Fibroblast of skin of left quadriceps (primary cell): ENCODE results near the gene ADAMTS19.

Source experiments
- DNase-seq, 2 experiments: peaks; one replicate each; pipeline ENCODE4 v3.0.0-alpha.2; 2013; ENCODE audit warnings: low read depth in 2 of 2

Gene ADAMTS19

DNA sequence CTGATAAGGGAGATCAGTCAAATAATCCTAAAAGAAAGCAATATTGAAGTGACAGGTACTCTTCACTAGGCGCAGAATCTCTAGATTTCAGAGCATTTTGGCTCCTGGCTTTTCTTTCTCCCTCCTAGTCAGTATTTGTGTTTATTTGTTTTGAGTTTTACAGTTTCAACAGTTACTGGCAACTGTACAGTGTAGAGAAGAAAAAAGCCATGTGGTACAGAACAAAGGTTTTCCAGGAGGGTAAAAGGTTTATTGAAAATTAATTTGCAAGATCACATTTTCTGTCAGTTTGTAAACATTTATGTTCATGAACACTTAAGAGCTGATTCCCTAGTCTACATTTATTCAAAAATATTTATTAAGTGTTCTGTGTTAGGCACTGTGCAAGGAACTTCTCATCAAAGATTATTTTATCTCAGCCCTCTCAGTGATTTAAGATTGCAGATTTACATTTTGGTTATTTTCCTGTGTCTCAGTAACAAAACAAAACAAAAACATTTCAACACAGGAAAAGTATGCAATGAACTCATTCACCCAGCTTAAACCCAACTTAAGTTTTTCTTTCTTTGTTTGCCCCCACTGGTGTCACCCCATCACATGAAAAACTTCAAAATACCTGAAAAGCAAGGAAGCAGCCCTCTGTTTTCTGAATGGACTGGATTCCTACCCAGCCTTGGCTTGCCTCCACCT, 300.7 kb downstream of the ADAMTS19 start:
- no peak for DNase-seq

DNA sequence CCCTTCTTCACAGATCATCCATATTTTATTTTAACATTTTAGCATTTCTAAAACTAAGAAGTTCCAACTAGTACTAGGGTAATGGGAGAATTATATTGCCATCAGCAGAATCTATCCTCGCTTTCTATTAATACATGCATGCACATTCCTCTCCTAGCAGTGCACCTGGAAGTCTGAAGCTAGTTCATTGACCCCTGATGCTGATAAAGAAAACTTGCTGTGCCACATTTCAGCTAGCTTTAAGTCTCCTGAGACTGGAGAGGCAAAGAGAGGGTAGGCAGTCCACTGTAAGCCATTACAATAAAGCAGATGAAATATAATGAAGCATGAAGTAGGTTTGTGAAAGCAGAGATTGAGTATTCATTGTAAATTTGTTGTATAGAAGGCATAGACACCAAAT, 303.6 kb downstream of the ADAMTS19 start:
- no peak for DNase-seq

DNA sequence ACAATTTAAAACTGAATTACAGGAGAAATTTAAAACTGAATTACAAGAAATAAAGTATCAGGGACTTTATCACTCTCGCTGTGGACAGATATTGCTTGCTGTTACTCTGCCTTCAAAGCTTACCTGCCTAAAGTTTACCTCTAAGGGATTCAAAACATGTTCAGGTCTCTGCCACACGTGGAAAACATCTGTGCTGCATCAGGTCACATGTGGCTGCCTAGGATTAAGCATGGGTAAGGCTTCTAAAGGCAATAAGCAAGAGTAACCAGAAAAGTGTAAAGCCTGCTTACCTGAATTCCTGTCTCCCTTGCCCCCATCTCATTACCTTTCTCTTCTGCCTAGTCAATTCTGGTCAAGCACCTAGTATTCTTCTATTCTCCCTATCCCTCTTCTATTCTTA, 306.7 kb downstream of the ADAMTS19 start:
- DNase-seq = no peak

DNA sequence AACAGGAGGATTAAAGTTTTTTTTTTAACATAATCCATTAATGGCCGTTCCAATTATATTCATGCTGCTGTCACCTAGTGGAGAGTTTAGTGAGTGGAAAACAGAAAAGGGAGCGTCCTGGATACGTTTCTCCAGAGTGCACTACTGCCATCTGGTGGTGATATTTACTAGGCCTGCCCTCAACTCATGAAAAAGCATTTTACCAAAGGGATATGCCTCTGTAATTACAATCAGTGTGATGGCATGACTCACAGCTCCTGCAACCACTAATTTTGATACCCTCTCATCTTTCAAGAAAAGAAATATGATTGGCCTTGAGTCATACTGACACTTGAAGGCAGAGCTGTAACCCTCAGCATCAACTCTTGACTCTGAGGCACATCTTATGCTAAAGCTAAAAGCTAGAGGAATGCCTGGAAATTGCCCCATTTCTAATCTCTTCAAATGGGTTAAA, 307.9 kb downstream of the ADAMTS19 start:
- peak; percentile 80 to 82 for DNase-seq

- no peak for DNase-seq
Measured at GRCh38 chr5:129768735-129769134, 308.6 kb downstream of the ADAMTS19 start.

DNA sequence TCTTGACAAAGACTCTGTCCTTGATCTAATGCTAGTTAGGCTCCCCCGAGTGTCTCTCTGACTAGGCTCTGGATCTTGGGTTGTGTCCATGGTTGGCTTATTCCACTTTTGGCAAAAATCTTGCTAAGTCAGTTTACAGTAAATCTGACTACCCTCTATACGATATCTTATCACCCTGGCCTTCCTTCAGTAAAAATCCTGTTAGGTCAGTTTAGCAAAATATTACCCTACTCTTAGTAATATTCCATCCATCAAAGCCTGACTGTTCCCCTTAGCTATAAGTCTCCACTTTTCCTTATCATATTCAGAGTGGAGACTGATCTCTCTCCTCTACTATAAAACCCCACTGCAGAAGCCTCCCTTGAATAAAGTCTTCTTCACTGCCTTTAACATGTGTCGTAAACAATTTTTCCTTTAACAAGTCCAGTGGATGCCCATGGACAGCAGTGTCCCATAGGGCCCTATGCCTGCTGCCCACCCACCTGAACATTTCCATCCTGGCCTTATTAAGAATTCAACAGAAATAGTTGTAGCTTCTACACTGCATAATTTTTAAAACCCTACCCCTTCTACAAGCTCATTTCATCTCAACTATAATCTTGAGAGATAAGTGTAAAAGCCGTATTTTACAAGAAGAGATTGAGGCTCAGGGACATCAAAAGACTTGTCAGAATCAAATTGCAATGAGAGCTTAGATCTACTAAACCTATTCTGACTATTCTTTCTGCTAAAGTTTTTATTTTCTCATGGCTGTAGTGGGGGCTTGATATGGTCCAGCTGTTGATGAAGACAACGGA, 310.1 kb downstream of the ADAMTS19 start:
- no peak for DNase-seq

DNA sequence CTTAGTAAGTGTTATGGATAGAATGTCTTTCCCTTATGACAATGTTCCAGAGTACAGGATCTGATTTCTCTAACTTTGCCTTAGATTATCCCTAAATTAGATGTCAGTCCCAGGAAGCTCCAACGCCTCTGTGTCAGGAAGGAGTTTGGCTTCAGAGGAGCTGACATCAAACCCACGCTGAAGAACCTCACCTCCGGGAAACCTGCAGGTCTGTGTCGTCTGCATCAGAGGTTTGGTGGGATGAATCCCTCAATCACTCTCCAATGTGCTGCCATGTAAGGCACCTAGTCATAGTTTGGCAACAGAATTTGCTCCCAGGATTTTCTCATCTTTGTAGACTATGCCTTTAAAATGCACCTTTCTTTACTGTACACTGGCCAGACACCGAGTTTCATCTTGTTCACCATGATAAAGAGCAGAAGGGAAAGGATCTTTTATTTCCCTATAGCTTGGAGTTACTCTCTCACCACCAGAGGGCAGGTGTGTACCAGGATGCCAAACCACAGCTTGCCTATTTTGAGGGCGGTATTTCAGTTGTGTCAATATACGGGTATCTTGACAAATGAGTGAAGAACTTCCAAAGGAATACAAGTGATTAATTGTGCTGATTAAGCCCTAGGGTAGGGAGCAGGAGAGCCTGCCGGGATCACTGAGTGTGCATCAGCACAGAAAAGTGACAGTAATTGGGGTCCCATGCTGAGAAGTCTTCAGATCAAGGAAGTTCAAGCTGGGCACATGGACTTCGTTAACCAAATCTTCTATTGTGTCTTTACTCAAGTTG, 311.1 kb downstream of the ADAMTS19 start:
- DNase-seq = peak; percentile 33 to 47

DNA sequence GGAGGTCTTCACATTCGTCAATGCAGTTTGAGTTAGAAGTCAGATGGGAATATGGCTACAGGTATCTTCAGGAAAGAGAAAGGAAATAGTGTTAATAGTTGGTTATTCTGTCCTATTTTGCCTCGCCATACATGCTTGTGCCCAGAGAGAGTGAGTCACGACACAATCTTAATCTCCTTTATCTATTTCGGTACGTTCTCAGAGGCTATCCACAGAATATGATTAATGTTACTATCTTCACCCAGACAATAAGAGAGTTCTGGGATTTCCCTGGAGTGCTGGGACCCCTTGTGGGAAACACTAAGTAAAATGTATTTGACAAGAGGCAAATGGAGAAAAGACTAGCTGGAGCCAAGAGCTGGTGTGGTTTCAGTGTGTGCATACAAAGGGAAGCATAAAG, 313.3 kb downstream of the ADAMTS19 start:
- DNase-seq = no peak

DNA sequence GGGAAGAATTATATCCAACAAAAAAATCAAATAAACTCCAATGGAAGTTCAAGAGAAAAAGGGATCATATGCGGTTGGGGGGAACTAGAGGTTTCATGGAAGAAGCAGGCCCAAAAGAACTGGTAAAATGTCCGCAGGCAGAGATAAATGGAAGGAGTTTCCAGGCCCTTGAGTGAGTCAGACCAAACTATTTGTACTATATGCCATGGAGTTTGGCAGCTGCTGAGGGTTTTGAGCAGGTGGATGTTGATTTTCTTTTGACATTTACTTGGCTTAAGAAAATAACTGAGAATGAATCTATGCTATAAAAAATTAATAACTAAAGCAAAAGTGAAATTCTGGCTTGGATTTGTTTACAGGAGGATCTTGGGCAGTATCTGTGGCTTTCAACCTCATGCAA, 321.5 kb downstream of the ADAMTS19 start:
- DNase-seq = no peak
